GM18505 (cell line): ENCODE measurements around the gene COQ6.
"Not testable (repeated sequence)": the region's sequence is repeated elsewhere in the genome, so short reads cannot be mapped to it uniquely, and the experiment has no call there.

ENCODE experiments used
- ATAC-seq: cut with Tn5 transposase; IDR thresholded peaks from one replicate; pipeline ENCODE4 v1.9.1; 2021; ENCODE audit not compliant: unreplicated experiment
- POLR2A ChIP-seq: IDR thresholded peaks from 4 replicates; pipeline ENCODE4 v1.6.1; 2011; ENCODE audit warnings: borderline replicate concordance; ENCODE audit not compliant: insufficient read depth, insufficient read length; ENCODE audit errors: extremely low read depth

Gene COQ6

DNA sequence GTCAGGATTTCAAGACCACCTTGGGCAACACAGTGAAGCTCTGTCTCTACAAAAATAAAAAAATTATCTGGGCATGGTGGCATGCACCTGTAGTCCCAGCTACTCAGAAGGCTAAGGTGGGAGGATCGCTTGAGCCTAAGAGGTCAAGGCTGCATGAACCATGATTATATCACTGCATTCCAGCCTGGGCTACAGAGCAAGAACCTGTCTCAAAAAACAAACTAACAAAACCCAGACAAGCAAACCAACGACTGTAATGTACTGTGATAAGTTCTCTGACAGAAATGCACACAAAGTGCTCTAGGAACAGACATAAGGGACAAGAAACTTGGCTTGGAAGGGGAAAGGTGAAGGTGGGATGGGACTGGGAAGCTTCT, 46.6 kb downstream of the COQ6 start:
- ATAC-seq = no peak
- no peak for TF ChIP-seq POLR2A

- TF ChIP-seq POLR2A = no peak
- no peak for ATAC-seq
Observed at GRCh38 chr14:73997108-73997943, 47.2 kb downstream of the COQ6 start.

DNA sequence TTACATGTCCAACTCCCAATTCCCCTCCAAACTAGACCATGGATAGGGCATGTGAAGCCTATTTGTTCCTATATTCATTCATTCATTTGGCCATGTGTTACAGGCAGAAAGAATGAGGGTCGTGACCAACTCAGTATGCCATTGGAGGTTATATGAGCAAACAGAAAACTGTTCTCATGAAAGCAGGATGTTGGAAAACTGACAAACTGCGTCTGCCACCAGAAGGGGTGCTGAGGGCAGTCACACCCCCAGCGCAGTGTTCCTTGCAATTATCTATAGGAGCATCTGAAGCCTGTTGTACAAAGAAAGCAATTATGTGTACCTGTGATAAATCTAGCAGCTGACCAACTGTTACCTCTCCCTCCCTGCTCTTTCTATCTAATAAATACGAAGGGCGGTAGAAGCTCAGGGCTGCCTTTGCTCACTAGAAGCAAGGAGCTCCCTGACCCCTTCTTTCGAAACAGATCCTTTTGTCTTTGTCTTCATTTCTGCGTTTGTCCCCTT, 47.9 kb downstream of the COQ6 start:
- no peak for ATAC-seq
- no peak for TF ChIP-seq POLR2A

GRCh38 chr14:73998726-73999125, 48.6 kb downstream of the COQ6 start:
- TF ChIP-seq POLR2A = no peak
- no peak for ATAC-seq

DNA sequence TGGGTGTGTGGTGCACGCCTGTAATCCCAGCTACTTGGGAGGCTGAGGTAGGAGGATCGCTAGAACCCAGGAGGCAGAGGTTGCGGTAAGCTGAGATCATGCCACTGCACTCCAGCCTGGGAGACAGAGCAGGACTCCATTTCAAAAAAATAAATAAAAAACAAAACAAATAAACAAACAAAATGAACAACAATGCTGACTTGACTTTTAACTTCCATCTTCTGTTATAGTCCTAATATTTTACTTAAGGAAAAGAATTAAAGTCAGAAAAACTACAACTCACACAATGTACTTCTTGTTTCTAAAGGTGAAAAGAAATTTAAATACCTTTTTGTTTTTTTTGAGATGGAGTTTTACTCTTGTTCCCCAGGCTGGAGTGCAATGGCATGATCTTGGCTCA, 55.6 kb downstream of the COQ6 start:
- not testable (repeated sequence) for ATAC-seq

DNA sequence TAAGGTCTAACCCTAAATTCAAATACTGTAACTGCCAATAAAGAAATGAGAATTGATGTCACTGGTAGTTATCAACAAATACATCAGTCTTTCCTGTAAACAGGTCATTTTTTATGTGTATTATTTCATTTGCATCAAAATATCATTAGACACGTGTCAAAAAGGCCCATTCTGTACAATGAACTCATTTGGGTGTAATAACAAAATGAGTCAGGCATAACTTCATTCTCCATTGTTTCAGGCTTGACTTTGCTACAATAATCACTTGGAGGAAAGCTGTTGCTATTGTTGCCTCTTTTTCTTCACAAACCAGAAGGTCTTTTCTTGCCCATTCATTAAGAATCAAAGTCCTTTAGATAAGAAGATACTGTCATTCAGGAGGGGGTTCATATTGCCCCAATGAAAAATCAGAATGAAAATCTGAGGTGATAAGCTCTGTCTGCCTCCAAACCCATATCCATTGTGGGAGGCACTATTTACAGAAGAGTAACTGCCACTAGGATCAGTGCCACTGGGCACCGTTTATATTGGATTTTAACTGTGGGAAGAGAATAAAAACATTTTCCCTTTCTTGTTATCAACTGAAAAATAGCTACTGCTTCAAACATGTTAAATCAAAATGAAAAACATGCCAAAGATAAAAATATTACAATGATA, 58.9 kb downstream of the COQ6 start:
- ATAC-seq = no peak
- TF ChIP-seq POLR2A = no peak
